Stimulated activated CD8-positive, alpha-beta memory T cell treated with anti-CD3 and anti-CD28 coated beads, Interleukin-12 subunit alpha, Interleukin-12 subunit beta, amount 100 ng/mL, for 24 hours (primary cell): ENCODE data around the gene ICAM5.
"Not testable (repeated sequence)": the region's sequence is repeated elsewhere in the genome, so short reads cannot be mapped to it uniquely, and the experiment has no call there.

Experiments
- DNase-seq: peaks from one replicate; pipeline ENCODE4 v3.0.0-alpha.2; 2020; ENCODE audit errors: extremely low read depth

Gene ICAM5, protein sequence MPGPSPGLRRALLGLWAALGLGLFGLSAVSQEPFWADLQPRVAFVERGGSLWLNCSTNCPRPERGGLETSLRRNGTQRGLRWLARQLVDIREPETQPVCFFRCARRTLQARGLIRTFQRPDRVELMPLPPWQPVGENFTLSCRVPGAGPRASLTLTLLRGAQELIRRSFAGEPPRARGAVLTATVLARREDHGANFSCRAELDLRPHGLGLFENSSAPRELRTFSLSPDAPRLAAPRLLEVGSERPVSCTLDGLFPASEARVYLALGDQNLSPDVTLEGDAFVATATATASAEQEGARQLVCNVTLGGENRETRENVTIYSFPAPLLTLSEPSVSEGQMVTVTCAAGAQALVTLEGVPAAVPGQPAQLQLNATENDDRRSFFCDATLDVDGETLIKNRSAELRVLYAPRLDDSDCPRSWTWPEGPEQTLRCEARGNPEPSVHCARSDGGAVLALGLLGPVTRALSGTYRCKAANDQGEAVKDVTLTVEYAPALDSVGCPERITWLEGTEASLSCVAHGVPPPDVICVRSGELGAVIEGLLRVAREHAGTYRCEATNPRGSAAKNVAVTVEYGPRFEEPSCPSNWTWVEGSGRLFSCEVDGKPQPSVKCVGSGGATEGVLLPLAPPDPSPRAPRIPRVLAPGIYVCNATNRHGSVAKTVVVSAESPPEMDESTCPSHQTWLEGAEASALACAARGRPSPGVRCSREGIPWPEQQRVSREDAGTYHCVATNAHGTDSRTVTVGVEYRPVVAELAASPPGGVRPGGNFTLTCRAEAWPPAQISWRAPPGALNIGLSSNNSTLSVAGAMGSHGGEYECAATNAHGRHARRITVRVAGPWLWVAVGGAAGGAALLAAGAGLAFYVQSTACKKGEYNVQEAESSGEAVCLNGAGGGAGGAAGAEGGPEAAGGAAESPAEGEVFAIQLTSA

DNA sequence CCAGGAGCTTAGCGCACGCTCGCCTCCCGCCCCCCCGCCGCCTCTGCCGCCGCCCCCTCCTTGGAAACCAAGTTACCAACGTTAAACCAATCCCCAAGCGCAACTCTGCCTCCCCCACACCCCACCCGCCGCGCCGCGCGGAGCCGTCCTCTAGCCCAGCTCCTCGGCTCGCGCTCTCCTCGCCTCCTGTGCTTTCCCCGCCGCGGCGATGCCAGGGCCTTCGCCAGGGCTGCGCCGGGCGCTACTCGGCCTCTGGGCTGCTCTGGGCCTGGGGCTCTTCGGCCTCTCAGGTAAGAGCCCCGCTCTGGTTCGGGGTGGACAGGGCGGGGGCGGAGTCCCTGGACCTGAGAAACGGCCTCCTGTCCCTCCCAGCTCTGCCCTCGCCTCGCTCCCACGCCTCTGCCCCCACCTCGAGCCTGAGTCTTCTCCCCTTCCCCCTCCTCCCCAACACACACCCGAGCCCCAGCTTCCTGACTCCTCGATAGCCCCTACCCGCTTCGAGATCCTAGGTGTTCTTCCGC, at the start of gene ICAM5:
TSS of gene ICAM5 (plus strand) at position 117 of the 521 bp plus-strand sequence. CDS start at position 209, 92 bp downstream.
- no peak for DNase-seq

DNA sequence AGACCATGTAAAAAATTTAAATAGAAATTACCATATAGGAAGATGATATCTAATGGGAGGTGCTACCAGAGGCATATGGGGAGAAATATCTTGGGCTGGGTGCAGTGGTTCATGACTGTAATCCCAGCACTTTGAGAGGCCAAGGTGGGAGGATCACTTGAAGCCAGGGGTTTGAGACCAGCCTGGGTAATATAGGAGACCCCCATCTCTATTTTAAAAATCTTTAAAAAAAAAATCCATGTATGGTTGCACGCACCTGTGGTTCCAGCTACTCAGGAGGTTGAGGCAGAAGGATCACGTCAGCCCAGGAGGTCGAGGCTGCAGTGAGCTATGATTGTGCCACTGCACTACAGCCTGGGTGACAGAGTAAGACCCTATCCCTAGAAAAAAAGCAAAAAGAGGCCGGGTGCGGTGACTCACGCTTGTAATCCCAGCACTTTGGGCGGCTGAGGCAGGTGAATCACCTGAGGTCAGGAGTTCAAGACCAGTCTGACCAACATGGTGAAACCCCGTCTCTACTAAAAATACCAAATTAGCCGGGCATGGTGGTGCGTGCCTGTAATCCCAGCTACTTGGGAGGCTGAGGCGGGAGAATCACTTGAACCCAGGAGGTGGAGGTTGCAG, 47.8 kb upstream of the ICAM5 start:
- DNase-seq, result not testable (repeated sequence)

DNA sequence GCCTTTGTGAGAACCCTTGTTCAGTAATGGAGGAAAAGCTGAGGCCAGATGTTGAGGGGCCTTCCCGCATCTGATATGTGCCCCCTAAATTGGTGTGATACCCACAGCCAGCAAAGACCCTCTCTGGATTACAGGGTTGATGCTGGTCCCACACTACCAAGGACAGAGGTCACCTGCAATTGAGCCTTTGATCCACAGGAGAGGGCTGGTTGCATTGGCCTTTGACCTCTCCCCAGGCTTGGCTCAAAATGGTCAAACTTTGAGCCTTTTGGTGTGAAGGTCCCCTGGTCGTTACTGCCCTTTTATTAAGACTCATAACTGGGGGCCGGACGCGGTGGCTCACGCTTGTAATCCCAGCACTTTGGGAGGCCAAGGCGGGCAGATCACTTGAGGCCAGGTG, 46.1 kb upstream of the ICAM5 start:
- DNase-seq, result no peak

GRCh38 chr19:10245189-10245939, 44.4 kb upstream of the ICAM5 start:
- DNase-seq, result no peak

DNA sequence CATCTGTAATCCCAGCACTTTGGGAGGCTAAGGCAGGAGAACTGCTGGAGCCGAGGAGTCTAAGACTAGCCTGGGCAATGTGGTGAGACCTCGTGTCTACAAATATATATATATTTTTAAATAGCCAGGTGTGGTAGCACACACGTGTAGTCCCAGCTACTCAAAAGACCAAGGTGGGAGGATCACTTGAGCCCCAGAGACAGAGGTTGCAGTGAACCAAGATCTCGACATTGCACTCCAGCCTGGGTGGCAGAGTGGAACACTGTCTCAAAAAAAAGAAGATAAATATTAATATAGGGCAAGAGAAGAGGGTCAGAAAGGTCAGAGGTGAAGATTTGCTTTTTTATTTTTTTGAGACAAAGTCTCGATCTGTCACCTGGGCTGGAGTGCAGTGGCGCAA, 43.2 kb upstream of the ICAM5 start:
- no peak for DNase-seq

DNA sequence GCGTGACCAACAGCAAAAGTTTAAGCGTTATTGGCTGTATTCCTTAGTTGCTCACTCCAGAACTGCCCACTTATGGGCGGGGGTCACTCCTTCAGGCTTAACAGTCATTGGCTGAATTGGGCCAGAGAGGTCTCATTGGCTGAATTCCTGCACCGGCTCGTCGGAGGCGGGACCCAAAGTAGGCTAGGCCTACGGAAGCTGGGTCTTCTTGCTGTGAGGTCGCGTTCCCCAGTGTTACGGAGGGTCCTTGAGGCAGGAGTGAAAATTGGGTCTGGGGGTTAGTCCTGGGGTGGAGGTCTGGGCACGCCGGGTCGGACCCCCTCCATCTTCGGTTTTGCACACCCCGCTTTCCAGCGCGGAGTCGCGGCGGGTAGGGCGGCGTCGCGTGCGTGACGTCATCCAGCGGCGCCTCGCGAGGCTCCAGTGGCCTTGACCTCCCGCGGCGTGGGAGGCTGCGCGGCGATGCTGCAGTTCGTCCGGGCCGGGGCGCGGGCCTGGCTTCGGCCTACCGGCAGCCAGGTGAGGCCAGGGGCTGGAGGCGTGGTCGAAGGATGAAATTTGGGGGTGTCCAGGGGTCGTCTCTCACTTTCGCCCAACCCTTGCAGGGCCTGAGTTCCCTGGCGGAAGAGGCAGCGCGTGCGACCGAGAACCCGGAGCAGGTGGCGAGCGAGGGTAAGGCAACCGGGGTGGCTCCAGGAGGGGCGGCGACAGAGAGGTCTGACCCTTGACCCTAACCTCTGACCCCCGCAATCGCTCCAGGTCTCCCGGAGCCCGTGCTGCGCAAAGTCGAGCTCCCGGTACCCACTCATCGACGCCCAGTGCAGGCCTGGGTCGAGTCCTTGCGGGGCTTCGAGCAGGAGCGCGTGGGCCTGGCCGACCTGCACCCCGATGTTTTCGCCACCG, 37.7 kb upstream of the ICAM5 start, which contains the start of gene MRPL4:
TSS of gene MRPL4 (plus strand) at position 423 of the 903 bp plus-strand sequence. CDS start at position 463, 40 bp downstream.
- peak; percentile 90 for DNase-seq

DNA sequence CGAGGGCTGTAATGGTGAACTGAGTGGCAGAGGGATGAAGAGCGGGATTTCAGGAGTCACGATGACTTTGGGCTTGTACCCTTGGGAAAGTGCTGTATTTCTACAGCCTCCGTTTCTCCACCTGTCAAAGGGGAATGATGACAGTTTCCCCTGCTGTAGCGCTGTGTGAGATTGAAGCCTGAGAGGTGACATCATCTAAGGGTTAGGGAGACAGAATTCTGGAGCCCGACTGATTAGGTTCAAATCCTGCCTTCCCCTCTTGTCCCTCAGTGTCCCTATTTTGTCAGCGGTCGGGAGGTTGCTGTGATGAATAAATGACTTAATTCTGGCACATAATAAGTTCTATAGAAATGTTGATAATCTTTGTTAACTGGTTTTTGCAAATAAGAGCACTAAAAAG, 37.0 kb upstream of the ICAM5 start:
- no peak for DNase-seq

DNA sequence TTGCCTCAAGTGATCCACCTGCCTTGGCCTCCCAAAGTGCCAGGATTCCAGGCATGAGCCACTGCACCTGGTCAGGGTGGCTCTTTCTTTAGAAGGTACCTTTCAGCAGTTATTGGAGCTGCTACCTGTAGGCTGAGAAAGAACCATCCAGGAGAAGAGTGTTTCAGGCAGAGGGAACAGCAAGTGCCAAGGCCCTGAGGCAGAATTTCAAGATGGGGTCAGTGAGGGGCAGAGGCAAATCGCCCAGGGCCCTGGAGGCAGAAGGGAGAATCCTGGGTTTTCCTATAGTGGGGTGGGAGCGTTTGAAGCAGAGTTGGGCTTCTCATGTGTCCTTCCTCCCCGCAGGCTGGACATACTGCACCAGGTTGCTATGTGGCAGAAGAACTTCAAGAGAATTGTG, 35.5 kb upstream of the ICAM5 start:
- DNase-seq, result no peak

- DNase-seq, result no peak
These were observed 34.4 kb upstream of the ICAM5 start for GRCh38 chr19:10255358-10255757.

DNA sequence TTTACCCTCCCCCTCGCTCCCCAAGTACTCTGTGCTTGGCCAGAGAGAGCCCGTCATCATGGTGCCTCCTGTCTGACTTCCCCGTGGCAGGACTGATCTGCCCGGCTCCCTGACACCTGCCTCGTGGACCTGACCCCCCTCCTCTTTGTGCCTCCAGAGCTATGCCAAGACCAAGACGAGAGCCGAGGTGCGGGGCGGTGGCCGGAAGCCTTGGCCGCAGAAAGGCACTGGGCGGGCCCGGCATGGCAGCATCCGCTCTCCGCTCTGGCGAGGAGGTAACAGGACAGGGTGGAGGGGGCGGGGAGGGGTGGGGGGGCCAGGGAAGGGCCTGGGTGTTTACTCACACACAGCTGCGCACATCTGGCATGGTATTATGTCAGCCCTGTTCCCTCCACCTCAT, 33.2 kb upstream of the ICAM5 start:
- DNase-seq, result no peak

- no peak for DNase-seq
These were observed 32.7 kb upstream of the ICAM5 start for GRCh38 chr19:10256970-10257615.

GRCh38 chr19:10258080-10258710, 31.6 kb upstream of the ICAM5 start:
- no peak for DNase-seq

DNA sequence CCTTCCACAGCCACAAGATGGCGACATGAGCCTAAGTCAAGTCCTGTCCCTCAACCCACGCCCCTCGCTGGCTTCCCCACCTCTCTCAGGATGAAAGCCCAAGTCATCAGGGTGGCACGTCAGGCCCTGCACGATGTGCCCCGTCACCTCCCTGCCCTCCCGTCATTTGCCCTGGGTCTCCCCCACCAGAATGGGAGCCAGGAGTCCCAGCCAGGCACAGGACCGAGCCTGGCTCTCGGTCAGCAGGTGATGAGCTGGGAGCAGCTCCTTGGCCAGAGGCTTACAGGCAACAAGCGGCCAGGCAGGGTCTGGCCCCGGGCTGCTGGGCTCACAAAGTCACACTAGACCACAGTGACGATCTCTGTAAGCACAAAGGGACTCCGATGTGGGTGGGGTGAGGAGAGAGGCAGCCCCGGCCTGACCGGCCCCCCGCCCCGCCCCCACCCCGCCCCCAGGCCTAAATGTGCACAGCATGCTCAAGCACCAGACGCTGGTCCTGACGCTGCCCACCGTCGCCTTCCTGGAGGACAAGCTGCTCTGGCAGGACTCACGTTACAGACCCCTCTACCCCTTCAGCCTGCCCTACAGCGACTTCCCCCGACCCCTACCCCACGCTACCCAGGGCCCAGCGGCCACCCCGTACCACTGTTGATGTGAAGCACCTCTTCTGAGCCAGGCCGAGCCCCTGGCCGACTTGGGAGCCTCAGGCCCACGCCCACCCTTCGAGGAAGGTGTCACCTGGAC, 30.4 kb upstream of the ICAM5 start:
- peak; percentile 78 for DNase-seq

GRCh38 chr19:10260141-10260584, 29.6 kb upstream of the ICAM5 start:
- DNase-seq, result no peak

GRCh38 chr19:10262771-10263170, 27.0 kb upstream of the ICAM5 start:
- no peak for DNase-seq

GRCh38 chr19:10266706-10267105, 23.0 kb upstream of the ICAM5 start:
- no peak for DNase-seq

- DNase-seq, result no peak
These were observed 21.7 kb upstream of the ICAM5 start for GRCh38 chr19:10268071-10268470.
